ENCODE measurements around the gene SEMA5A. TPM values are rescaled to one million over a fixed set of nuclear protein-coding genes. Genes with fewer than 3 reads are reported as not detected.

Gene SEMA5A
- total and polyA plus RNA-seq, 2 of the 8 experiments (the other 6 are each of a cell fraction or from before 2014, with no cell fraction given) = 5.3 to 8.9 TPM

DNA sequence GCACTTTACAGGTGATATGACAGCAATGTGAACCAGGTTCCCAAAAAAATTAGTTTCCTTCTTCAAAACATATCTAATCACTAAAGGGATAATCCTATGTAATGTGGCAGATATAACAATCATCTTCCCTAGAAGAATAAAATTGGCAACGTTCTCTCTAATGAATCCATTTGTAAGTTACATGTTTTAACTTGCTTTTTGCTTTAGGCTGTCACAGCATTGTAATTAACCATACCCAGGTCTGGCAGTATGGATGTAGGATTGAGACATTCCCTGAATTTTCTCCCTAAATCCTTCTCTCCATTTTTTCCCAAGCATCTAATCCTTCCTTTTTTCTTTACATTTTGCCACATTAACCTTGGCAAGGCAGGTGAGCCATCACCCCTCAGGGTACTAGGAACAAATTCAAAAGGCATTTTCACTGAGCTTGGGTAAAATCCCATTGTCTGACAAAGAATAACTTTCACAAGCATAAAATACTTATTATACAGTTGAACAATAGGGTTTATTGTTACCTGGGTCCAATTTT is 548.3 kb downstream of the SEMA5A start:
- H3K18ac ChIP-seq (ENCODE audit: extremely low read depth, low read length) = no peak overlapping the region
- no peak overlapping the region for H2BK12ac ChIP-seq (ENCODE audit: low read depth, low read length)
- CTCF ChIA-PET (ENCODE audit: partially characterized antibody) = no interaction called here
- no peak overlapping the region for H2BK15ac ChIP-seq (ENCODE audit: low read length)
- H3K9ac ChIP-seq (replicated peaks in 1 of 4; ENCODE audit: extremely low read depth in 1 of 4, low read depth in 3 of 4, low read length in 3 of 4) = no peak overlapping the region
- no peak overlapping the region for H4K91ac ChIP-seq (replicated peaks; ENCODE audit: insufficient read length, low read length)
- DNase-seq (ENCODE audit: low read depth in 1 of 2, low spot score in 2 of 2) (no peak), FAIRE-seq (no peak)
- no peaks in the 10 kb centered on the region for H3K79me1 ChIP-seq (ENCODE audit: low read depth, low read length)
- H2BK5ac ChIP-seq (ENCODE audit: low read depth, low read length) = no peak overlapping the region
- H3K4ac ChIP-seq (replicated peaks; ENCODE audit: insufficient read length, low read depth, low read length) = no peak overlapping the region
- no peaks in the 10 kb centered on the region for H3K27me3 ChIP-seq (replicated peaks in 1 of 4; ENCODE audit: control insufficient read depth in 3 of 4, extremely low read depth in 1 of 4, insufficient read depth in 3 of 4, low read length in 3 of 4)
- H3K36me3 ChIP-seq (ENCODE audit: control insufficient read depth in 2 of 4, insufficient read depth in 4 of 4, low read length in 3 of 4) = no peaks in the 10 kb centered on the region
- H3K27ac ChIP-seq (ENCODE audit: low read depth, low read length) = no peak overlapping the region
- POLR2A ChIA-PET (ENCODE audit: partially characterized antibody) = no interaction called here
- WGBS, 2 experiments (ENCODE audit: extremely low coverage in 1 of 2, insufficient coverage in 1 of 2, insufficient read length in 1 of 2, insufficient replicate concordance in 2 of 2, low coverage in 1 of 2, low lambda C conversion rate in 2 of 2, missing lambda C conversion rate in 1 of 2) = 78% methylated on average over 1 of the region's 1 CpG; no CpG with 5 or more reads in 1 of the 2 experiments
- no peak overlapping the region for H3K56ac ChIP-seq (replicated peaks; ENCODE audit: insufficient read length, low read depth, low read length)
- no peaks in the 10 kb centered on the region for H3K79me2 ChIP-seq (ENCODE audit: control insufficient read depth in 1 of 2, insufficient read depth in 2 of 2, low read length in 2 of 2)
- H3K4me3 ChIP-seq (ENCODE audit: extremely low read depth in 1 of 4, insufficient read depth in 2 of 4, low read depth in 3 of 4, low read length in 4 of 4) = no peak overlapping the region
- H4K20me1 ChIP-seq (replicated peaks in 1 of 2; ENCODE audit: control insufficient read depth in 1 of 2, insufficient read depth in 2 of 2, low read length in 2 of 2) = no peaks in the 10 kb centered on the region
- no peak overlapping the region for H2BK120ac ChIP-seq (replicated peaks; ENCODE audit: low read depth, low read length)
- H3K4me1 ChIP-seq (replicated peaks in 1 of 4; ENCODE audit: control insufficient read depth in 3 of 4, insufficient read depth in 4 of 4, low read length in 3 of 4) = no peaks in the 10 kb centered on the region
- H4K5ac ChIP-seq (ENCODE audit: insufficient read length, low read depth, low read length) = no peak overlapping the region
- H3K9me3 ChIP-seq (ENCODE audit: insufficient read depth in 2 of 2, low read depth in 1 of 2, low read length in 1 of 2) = no peaks in the 10 kb centered on the region
- H4K8ac ChIP-seq (ENCODE audit: extremely low read depth, insufficient read depth, low read length) = no peak overlapping the region
- H3K4me2 ChIP-seq (ENCODE audit: insufficient read depth in 1 of 2, low read depth in 2 of 2, low read length in 2 of 2) = no peak overlapping the region
- no peak overlapping the region for H2AK5ac ChIP-seq (ENCODE audit: low read depth, low read length)
- no peak for TF ChIP-seq EZH2 (IDR thresholded peaks at IDR 0.05; ENCODE audit: low read depth, low read length, severe bottlenecking)
- TF ChIP-seq SIN3A (conservative IDR thresholded peaks at IDR 0.05 in 1 of 2, IDR thresholded peaks at IDR 0.05 in 1 of 2; ENCODE audit: low read depth in 1 of 2, low read length in 2 of 2) = no peak
- no peak for TF ChIP-seq CREB1 (IDR thresholded peaks at IDR 0.05)
- TF ChIP-seq GTF2F1 (IDR thresholded peaks at IDR 0.05; ENCODE audit: borderline replicate concordance, low read depth, low read length) = no peak
- no peak for TF ChIP-seq SP2 (IDR thresholded peaks at IDR 0.05; ENCODE audit: low read length)
- no peak overlapping the region for H2BK20ac ChIP-seq (ENCODE audit: low read length)
- H3K23ac ChIP-seq (ENCODE audit: insufficient read length) = no peak overlapping the region
- no peak overlapping the region for H2AFZ ChIP-seq (ENCODE audit: low read length)
- H3K23me2 ChIP-seq (ENCODE audit: low read depth, low read length) = no peaks in the 10 kb centered on the region
- no peak overlapping the region for H3K14ac ChIP-seq (ENCODE audit: insufficient read length)

Measured in H1 (cell line).